ENCODE data around the gene NIPA2. TPM values are rescaled to one million over a fixed set of nuclear protein-coding genes. Genes with fewer than 3 reads are reported as not detected.

NIPA2 gene
- total RNA-seq, 4 donors from 2014 or later: 33.2 to 66.9 (median 52.7) TPM

- H3K4me1 ChIP-seq: no peaks in the 10 kb centered on the region
- DNase-seq (ENCODE audit: low spot score in 2 of 2): no peak
- no peak overlapping the region for H3K27ac ChIP-seq
- no peak overlapping the region for H3K4me3 ChIP-seq
- H3K9me3 ChIP-seq: no peaks in the 10 kb centered on the region
- WGBS, 2 donors: 88 to 89% methylated on average over 14 of the region's 14 CpGs
- no peaks in the 10 kb centered on the region for H3K27me3 ChIP-seq
- TF ChIP-seq CTCF (IDR thresholded peaks at IDR 0.05) (no peak), POLR2A (IDR thresholded peaks at IDR 0.05) (no peak), EP300 (IDR thresholded peaks at IDR 0.05) (no peak)
- H3K36me3 ChIP-seq: peaks cover 0 to 94% (median 0%) of the 10 kb centered on the region in 3 donors
Measured at GRCh38 chr15:22887157-22887951, 48.9 kb downstream of the NIPA2 start.

- Histone ChIP-seq H3K27me3 (no peaks in the 10 kb centered on the region), H3K27ac (no peak overlapping the region), H3K9me3 (no peaks in the 10 kb centered on the region), H3K36me3 (peaks cover 0 to 94% (median 0%) of the 10 kb centered on the region in 3 donors), H3K4me1 (no peaks in the 10 kb centered on the region), H3K4me3 (no peak overlapping the region)
- no peak for DNase-seq (ENCODE audit: low spot score in 2 of 2)
- no peak for TF ChIP-seq CTCF (IDR thresholded peaks at IDR 0.05)
- no peak for TF ChIP-seq EP300 (IDR thresholded peaks at IDR 0.05)
- TF ChIP-seq POLR2A (IDR thresholded peaks at IDR 0.05): no peak
- WGBS, 2 donors: 91 to 94% methylated on average over 9 of the region's 9 CpGs
Measured at GRCh38 chr15:22888120-22888859, 49.8 kb downstream of the NIPA2 start.

GRCh38 chr15:22889146-22889818, 50.8 kb downstream of the NIPA2 start:
- H3K4me1 ChIP-seq: no peaks in the 10 kb centered on the region
- no peak overlapping the region for H3K4me3 ChIP-seq
- H3K36me3 ChIP-seq: peaks cover 0 to 94% (median 0%) of the 10 kb centered on the region in 3 donors
- DNase-seq (ENCODE audit: low spot score in 2 of 2): no peak
- TF ChIP-seq EP300 (IDR thresholded peaks at IDR 0.05) (no peak), POLR2A (IDR thresholded peaks at IDR 0.05) (no peak), CTCF (IDR thresholded peaks at IDR 0.05) (no peak)
- H3K27ac ChIP-seq: no peak overlapping the region
- no peaks in the 10 kb centered on the region for H3K27me3 ChIP-seq
- H3K9me3 ChIP-seq: no peaks in the 10 kb centered on the region
- 92 to 93% methylated on average over 14 of the region's 14 CpGs for WGBS, 2 donors

GRCh38 chr15:22890296-22890695, 51.8 kb downstream of the NIPA2 start:
- 93 to 95% methylated on average over 9 to 11 of the region's 11 CpGs for WGBS, 2 donors
- no peaks in the 10 kb centered on the region for H3K27me3 ChIP-seq
- H3K4me1 ChIP-seq: no peaks in the 10 kb centered on the region
- H3K36me3 ChIP-seq: peaks cover 0 to 85% (median 0%) of the 10 kb centered on the region in 3 donors
- H3K4me3 ChIP-seq: no peak overlapping the region
- no peaks in the 10 kb centered on the region for H3K9me3 ChIP-seq
- no peak overlapping the region for H3K27ac ChIP-seq
- DNase-seq (ENCODE audit: low spot score in 2 of 2): no peak
- TF ChIP-seq EP300 (IDR thresholded peaks at IDR 0.05) (no peak), CTCF (IDR thresholded peaks at IDR 0.05) (no peak), POLR2A (IDR thresholded peaks at IDR 0.05) (no peak)
